Esophagus muscularis mucosa (tissue), 4 donors: ENCODE data around the gene ALPK3. TPM values are rescaled to one million over a fixed set of nuclear protein-coding genes. Genes with fewer than 3 reads are reported as not detected.

ENCODE experiments used
- DNase-seq: peaks from one replicate; pipeline ENCODE4 v3.0.0-alpha.2; 2017; ENCODE audit errors: extremely low spot score
- H3K27ac ChIP-seq, 4 donors: fragments of 200-600 bp; sonication (generic); replicated peaks in 1 of 4; 1 replicate in 3 of 4; 2 replicates in 1 of 4; pipeline ENCODE4 v1.5.1; 2016 to 2019; ENCODE audit warnings: mild to moderate bottlenecking in 1 of 4
- H3K27me3 ChIP-seq, 4 donors: fragments of 200-600 bp; sonication (generic); one replicate each; pipeline versions ENCODE4 v1.5.1 to v1.6.0; 2016 to 2019
- H3K36me3 ChIP-seq, 4 donors: fragments of 200-600 bp; sonication (generic); one replicate each; pipeline ENCODE4 v1.5.1; 2016 to 2019
- H3K4me1 ChIP-seq, 4 donors: fragments of 200-600 bp; sonication (generic); one replicate each; pipeline ENCODE4 v1.5.1; 2016 to 2019
- H3K4me3 ChIP-seq, 4 donors: fragments of 200-600 bp; sonication (generic); 1 replicate in 2 of 4; 2 replicates in 2 of 4; pipeline ENCODE4 v1.5.1; 2016 to 2019; ENCODE audit warnings: mild to moderate bottlenecking in 4 of 4, moderate library complexity in 1 of 4
- H3K9me3 ChIP-seq, 4 donors: fragments of 200-600 bp; sonication (generic); 1 replicate in 3 of 4; 2 replicates in 1 of 4; pipeline ENCODE4 v1.5.1; 2016 to 2019
- EP300 ChIP-seq: sonication (generic); formaldehyde crosslinking; IDR thresholded peaks from one replicate; pipeline ENCODE4 v1.6.1; 2017; ENCODE audit warnings: antibody characterized with exemption
- POLR2A ChIP-seq: fragments of 450-650 bp; IDR thresholded peaks from one replicate; pipeline ENCODE4 v1.6.1; 2017; ENCODE audit warnings: antibody characterized with exemption, moderate library complexity, mild to moderate bottlenecking, low read depth
- POLR2AphosphoS5 ChIP-seq, 2 donors: sonication (generic); formaldehyde crosslinking; IDR thresholded peaks; one replicate each; pipeline ENCODE4 v1.6.1; 2017; ENCODE audit warnings: antibody characterized with exemption in 2 of 2
- WGBS: methylation state at CpG from one replicate; pipeline ENCODE4 v1.1.5; 2018; 5-methylcytosine and 5-hydroxymethylcytosine counted together
- intact Hi-C: fragments of 100-400 bp; cut with DNase I; formaldehyde crosslinking; loops from one replicate; pipeline ENCODE4 v1.15.1; 2023
- total RNA-seq, 4 donors: library from RNA; depleted of rRNA; stranded (reverse); fragments of >200 nt; gene quantifications; one replicate each; pipeline versions ENCODE4 v1.1.0 to v1.2.1, GENCODE V29; 2016
- TF ChIP-seq, protein P1 (sequence below), 3 experiments: fragments of 200-600 bp in 2 of 3; fragments of 450-650 bp in 1 of 3; sonication (generic) in 2 of 3; IDR thresholded peaks; one replicate each; pipeline ENCODE4 v1.5.1; 2017 to 2019; ENCODE audit warnings: antibody characterized with exemption in 3 of 3, mild to moderate bottlenecking in 2 of 3, moderate library complexity in 1 of 3

The ALPK3 gene
- total RNA-seq, 4 donors from 2014 or later: 9.1 to 21.5 (median 16.2) TPM

DNA sequence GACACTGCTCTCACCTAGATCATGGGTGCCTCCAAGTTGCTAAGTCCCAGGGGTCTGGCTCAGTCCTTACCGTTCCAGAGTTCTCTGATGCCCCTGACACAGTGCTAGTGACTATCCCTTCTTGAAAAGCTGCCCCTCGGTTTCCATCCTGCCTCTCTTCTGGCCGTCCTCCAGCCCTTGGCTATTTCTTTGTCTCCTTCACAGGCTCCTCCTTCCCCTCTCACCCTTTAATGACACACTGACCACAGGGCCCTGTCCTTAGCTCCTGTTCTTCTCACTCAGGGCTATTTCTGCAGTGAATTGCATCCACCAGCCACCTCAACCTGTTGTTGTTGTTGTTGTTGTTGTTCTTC lies 98.4 kb downstream of the ALPK3 start:
- intact Hi-C loops: no loop called here

DNA sequence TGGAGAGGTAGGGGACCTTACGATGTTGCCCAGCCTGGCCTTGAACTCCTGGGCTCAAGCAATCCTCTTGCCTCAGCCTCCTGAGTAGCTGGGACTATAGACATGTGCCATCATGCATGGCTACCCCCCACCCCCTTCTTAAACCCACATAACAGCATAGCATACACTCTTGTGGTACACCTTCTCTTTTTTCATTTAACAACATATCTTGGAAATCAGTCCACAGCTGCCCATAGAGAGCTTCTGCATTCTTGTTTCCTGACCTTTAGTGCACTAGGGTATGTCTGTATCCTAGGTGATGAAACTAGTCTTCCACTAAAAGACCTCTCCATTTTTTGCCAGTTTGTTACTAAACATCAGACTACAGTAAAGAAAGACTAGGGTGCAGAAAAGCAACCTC lies 100.3 kb downstream of the ALPK3 start:
- TF ChIP-seq POLR2A: no peak
- TF ChIP-seq POLR2AphosphoS5 (IDR thresholded peaks at IDR 0.05): no peak
- TF ChIP-seq EP300: no peak
- TF ChIP-seq, protein P1, sequence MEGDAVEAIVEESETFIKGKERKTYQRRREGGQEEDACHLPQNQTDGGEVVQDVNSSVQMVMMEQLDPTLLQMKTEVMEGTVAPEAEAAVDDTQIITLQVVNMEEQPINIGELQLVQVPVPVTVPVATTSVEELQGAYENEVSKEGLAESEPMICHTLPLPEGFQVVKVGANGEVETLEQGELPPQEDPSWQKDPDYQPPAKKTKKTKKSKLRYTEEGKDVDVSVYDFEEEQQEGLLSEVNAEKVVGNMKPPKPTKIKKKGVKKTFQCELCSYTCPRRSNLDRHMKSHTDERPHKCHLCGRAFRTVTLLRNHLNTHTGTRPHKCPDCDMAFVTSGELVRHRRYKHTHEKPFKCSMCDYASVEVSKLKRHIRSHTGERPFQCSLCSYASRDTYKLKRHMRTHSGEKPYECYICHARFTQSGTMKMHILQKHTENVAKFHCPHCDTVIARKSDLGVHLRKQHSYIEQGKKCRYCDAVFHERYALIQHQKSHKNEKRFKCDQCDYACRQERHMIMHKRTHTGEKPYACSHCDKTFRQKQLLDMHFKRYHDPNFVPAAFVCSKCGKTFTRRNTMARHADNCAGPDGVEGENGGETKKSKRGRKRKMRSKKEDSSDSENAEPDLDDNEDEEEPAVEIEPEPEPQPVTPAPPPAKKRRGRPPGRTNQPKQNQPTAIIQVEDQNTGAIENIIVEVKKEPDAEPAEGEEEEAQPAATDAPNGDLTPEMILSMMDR (IDR thresholded peaks at IDR 0.05): no peak
- WGBS: 100% methylated on average over 1 of the region's 1 CpG
- no peaks in the 10 kb centered on the region for H3K36me3 ChIP-seq
- intact Hi-C loops: no loop called here
- no peak overlapping the region for H3K27ac ChIP-seq
- no peak overlapping the region for H3K4me3 ChIP-seq
- H3K9me3 ChIP-seq: no peaks in the 10 kb centered on the region
- no peak for DNase-seq
- H3K27me3 ChIP-seq: no peaks in the 10 kb centered on the region
- peaks cover 24 to 39% (median 31%) of the 10 kb centered on the region in 4 donors for H3K4me1 ChIP-seq

More for the DNA sequence above, 98.4 kb downstream of the ALPK3 start:
- no peak for TF ChIP-seq POLR2AphosphoS5 (IDR thresholded peaks at IDR 0.05)
- TF ChIP-seq, protein P1 (IDR thresholded peaks at IDR 0.05): no peak
- TF ChIP-seq EP300: no peak
- TF ChIP-seq POLR2A: no peak
- Histone ChIP-seq H3K9me3 (no peaks in the 10 kb centered on the region), H3K36me3 (no peaks in the 10 kb centered on the region), H3K27ac (peak overlapping the region; percentile 16 to 79 (median 55)), H3K27me3 (no peaks in the 10 kb centered on the region), H3K4me1 (peaks cover 42 to 53% (median 49%) of the 10 kb centered on the region in 4 donors), H3K4me3 (no peak overlapping the region)
- no peak for DNase-seq
- WGBS: 64% methylated on average over 3 of the region's 3 CpGs

DNA sequence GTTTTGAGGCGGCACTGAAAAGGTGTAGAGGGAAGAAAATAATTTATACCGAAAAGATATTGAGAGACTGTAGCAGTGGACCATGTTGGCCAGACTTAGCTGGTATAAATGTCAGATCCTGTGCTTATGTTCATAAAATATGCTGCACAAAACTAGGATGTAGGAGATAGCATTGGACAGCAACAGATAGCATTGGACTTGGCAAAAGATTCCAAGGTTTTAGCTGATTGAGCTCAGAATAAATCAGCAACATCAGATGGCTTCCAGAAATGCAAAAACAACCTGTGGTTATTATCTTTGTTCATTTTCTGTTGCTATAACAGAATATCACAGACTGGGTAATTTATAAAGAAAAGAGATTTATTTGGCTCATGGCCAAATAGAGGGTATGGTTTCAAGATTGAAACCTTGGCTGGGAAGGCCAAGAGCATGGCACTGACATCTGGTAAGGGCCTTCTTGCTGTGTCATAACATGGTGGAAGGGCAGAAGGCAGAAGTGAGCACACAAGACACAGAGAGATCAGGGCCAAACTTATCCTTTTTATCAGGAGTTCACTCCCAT lies 102.0 kb downstream of the ALPK3 start:
- no peak overlapping the region for H3K27ac ChIP-seq
- H3K9me3 ChIP-seq: no peaks in the 10 kb centered on the region
- DNase-seq: no peak
- intact Hi-C loops: no loop called here
- H3K4me1 ChIP-seq: peaks cover 10 to 22% (median 16%) of the 10 kb centered on the region in 4 donors
- H3K36me3 ChIP-seq: no peaks in the 10 kb centered on the region
- H3K4me3 ChIP-seq: no peak overlapping the region
- no peaks in the 10 kb centered on the region for H3K27me3 ChIP-seq
- TF ChIP-seq, protein P1 (IDR thresholded peaks at IDR 0.05): no peak
- TF ChIP-seq EP300 (no peak), POLR2AphosphoS5 (IDR thresholded peaks at IDR 0.05) (no peak), POLR2A (no peak)
- 95% methylated on average over 2 of the region's 2 CpGs for WGBS

DNA sequence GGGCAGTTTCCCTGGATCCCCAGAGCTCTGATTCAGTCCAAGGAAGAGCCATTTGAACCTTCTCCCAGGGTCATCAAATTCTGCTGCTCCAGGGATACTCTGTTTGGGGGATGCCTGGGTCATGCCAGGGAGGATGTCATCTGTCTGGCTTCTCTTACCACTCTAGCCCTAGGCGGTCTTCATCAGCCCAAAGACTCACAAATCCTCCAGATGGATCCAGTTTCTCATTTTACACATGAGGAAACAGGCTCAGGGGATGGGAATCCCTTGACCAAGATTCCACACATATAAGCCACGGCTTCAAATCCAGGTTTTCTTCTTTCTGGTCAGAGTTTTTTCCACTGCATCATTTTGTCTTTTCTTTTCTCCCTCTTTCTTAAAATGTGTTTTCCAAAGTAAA lies 104.0 kb downstream of the ALPK3 start:
- WGBS: 82% methylated on average over 2 of the region's 2 CpGs

More for the DNA sequence above, 104.0 kb downstream of the ALPK3 start:
- DNase-seq: no peak
- no peaks in the 10 kb centered on the region for H3K36me3 ChIP-seq
- intact Hi-C loops: no loop called here
- no peak overlapping the region for H3K27ac ChIP-seq
- H3K27me3 ChIP-seq: no peaks in the 10 kb centered on the region
- H3K9me3 ChIP-seq: no peaks in the 10 kb centered on the region
- TF ChIP-seq, protein P1 (IDR thresholded peaks at IDR 0.05): no peak
- TF ChIP-seq POLR2A (no peak), EP300 (no peak), POLR2AphosphoS5 (IDR thresholded peaks at IDR 0.05) (no peak)
- no peak overlapping the region for H3K4me3 ChIP-seq
- peaks cover 0 to 3% (median 0%) of the 10 kb centered on the region in 4 donors for H3K4me1 ChIP-seq
